Fibroblast of peridontal ligament (primary cell): ENCODE measurements around the gene LAGE3.
"Not testable (repeated sequence)": the region's sequence is repeated elsewhere in the genome, so short reads cannot be mapped to it uniquely, and the experiment has no call there.

ENCODE experiments used
- DNase-seq: peaks from one replicate; pipeline ENCODE4 v3.0.0-alpha.2; 2010; ENCODE audit errors: extremely low read depth

The LAGE3 gene

DNA sequence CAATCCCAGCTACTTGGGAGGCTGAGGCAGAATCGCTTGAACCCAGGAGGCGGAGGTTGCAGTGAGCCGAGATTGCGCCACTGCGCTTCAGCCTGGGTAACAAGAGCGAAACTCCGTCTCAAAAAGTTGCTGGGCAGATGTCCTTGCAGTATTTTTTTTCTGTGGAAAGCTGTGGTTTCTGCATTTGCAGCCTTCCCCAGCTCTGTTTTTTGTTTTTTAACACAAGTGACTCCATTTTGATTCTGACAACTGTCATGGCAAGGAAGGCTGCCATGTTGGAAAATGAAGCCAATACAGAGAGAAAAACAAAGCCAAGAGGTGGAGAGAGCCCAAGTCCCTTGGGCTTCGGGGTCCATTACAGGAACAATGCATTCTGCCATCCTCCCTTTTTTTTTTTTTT is 23.0 kb upstream of the LAGE3 start:
- no peak for DNase-seq

DNA sequence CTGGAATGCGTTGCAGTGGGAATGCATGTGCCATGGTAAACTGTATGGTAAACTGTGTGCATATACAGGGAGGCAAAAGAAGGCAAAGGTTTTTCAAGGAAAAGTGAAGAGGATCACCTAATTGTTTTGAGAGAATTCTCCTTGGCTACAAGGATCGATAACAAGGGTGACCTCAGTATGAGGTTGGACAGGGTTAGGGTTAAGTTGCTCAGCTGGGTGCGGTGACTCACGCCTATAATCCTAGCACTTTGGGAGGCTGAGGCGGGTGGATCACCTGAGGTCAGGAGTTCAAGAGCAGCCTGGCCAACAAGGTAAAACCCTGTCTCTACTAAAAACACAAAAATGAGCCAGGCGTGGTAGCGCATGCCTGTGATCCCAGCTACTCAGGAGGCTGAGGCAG is 22.3 kb upstream of the LAGE3 start:
- DNase-seq, result not testable (repeated sequence)

DNA sequence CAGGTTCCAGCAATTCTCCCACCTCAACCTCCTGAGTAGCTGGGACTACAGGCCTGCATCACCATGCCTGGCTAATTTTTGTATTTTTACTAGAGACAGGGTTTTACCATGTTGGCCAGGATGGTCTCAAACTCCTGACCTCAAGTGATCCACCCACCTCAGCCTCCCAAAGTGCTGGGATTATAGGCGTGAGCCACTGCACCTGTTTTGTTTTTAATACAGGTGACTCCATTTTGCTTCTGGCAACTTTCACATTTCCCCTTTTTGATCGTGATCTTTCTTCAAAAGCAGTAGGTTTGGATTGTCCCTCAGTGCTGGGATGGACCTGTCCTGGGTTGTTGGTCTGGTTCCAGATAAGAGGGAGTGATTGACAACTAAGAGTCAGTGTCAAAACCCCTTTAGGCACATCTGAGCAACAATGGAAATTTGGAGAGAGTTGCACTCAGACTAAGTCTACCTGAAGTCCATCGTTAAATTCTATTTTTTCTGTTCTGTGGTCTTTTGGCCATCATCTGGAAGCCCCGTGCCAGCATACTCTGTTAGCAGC is 17.6 kb upstream of the LAGE3 start:
- not testable (repeated sequence) for DNase-seq

DNA sequence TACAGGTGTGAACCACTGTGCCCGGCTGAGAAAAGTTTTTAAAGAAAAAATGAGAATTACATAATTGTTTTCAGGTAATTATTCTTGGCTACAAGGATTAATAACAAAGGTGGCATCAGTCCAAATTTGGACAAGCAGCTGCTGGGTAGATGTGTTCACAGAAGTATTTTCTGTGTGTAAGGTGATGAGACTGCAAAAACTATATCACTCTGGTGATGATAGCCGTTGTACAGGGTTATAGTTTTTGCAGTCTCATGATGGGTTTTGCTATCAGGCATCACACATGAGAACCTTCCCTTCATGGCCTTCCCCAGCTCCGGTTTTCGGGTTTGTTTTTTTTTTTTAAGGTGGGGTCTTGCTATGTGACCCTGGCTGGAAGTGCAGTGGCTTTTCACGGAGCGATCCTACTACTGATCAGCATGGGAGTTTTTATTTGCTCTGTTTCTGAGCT is 16.4 kb upstream of the LAGE3 start:
- no peak for DNase-seq

GRCh38 chrX:154494715-154495114 is 15.6 kb upstream of the LAGE3 start:
- DNase-seq, result no peak

DNA sequence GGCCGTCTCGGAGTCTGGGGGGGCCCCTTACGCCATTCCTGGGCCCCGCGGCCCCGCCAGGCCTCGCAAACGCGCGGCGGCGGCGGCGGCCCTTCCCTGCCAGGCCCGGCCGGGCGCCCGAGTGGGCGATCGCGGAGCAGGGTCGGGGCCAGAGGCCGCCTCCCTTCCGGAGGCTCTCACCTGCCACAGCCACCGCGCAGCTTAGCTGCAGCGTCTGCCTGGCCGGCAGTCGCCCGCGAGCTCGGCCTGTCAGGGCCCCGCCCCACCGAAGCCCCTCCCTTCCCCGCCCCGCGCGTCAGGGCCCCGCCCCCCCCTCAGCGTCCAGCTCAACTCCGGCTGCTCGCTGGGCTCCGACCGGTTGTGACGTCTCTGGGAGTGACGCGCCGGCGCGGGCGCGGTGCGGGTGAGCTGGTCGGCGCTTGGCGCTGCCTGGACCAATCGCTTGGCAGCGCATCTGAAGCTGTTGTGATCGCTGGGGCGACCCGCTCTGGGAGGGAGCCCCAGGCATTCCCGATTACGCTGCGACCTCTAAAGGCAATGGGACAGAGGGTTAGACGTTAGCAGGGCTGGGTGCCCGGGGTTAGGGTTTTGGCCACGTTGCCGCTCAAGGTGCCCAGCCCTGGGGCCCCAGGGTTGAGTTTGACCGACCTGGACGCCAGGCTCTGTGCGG is 11.5 kb upstream of the LAGE3 start, which contains the start of gene SLC10A3:
SLC10A3 (minus strand) TSS at position 216 of the 670 bp plus-strand sequence. CDS start 1,689 bp downstream, outside the sequence.
- DNase-seq, result peak; percentile 88

- peak; percentile 53 for DNase-seq
Observed at GRCh38 chrX:154490021-154490413, 10.9 kb upstream of the LAGE3 start.

DNA sequence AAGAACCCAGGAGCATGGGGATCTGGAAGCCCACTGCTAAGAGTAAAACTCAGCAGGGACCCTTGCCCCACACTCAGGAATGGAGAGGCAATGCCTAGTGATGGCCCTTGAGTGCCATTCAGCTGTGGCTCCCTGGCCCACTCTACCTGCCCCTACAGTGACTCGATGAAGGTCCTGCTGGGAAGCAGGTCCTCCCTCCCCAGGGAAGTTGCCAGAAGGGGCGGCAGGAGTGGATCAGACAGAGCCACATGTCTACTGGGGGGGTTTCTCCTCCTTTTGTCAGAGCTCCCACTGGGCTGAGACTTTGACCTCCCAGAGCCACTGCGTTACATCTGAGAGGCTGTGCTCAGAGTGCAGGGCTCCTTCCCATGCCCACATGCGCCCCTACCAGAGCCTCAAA is 10.1 kb upstream of the LAGE3 start:
- no peak for DNase-seq

DNA sequence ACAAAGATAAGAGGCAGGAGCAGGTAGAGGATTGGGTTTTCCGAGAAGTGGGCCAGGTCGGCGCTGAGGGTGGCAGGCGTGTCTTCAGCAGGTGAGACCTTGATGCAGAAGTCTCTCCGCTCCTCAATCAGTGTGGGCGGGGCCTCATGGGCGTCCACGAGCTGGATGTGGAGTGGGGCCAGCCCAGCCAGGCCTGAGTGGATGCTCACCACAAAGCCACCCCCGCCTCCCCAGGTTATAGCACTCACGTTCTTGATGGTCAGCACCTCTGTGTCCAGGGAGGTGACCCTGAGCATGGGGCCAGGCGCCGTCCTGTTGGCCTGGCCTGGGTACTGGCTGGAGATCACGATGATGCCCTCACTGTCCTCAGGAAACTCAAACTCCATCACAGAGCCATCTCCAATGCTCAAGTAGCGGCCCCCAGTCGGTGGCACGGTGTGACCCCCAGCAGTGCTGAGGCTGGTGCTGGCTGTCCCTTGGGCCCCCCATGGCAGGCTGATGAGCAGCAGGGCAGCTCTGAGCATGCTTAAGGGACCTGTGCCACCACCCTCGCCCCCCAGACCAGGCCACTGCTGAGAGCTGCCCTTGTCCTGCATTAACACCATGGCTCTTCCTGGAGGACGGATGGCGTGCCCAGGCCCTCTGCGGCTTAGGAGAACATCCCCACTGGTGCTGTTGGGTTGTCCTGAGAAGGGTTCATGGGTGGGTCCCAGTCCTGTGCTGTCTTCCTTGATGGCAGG is 9.4 kb upstream of the LAGE3 start:
- DNase-seq, result no peak

DNA sequence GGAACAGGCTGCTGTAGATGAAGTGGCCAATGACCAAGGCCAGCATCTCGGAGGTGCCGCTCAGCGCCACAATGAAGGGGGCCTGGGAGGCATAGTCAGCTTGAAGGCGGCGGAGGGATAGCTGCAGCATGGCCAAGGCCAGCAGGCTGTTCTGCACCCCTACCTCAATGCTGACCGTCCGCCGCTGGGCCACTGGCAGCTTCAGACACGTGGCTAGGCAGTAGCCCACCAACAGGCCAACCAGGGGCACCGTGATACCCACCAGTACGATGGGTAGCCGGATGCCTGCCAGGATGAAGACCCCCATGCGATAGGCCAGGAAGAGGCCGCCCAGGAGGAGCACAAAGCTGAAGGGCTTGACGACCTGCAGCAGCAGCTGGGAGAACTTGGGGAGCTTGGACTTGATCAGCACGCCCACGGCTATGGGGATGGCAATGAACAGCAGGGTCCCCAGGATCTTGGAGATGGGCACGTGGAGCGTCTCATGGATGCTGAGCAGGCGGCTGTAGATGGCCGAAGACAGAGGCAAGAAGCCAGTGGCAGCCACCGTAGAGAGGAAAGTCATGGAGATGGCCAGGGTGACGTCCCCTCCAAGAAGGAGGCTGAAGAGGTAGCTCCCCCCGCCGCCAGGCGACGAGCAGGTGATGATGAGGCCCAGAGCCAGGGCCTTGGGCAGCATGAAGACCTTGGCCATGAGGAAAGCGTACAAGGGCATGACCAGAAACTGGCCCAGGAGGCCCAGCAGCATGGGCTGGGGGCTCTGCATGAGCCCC is 8.6 kb upstream of the LAGE3 start:
- DNase-seq, result no peak

GRCh38 chrX:154486396-154487207 is 7.5 kb upstream of the LAGE3 start, which contains the start of gene UBL4A:
Gene UBL4A, minus strand, starts transcription at chrX:154486615. Its CDS starts 31 bp downstream, at chrX:154486584.
- DNase-seq, result no peak

- no peak for DNase-seq
Observed at GRCh38 chrX:154486052-154486395, 6.9 kb upstream of the LAGE3 start.

GRCh38 chrX:154485150-154486051 is 6.3 kb upstream of the LAGE3 start:
- no peak for DNase-seq

DNA sequence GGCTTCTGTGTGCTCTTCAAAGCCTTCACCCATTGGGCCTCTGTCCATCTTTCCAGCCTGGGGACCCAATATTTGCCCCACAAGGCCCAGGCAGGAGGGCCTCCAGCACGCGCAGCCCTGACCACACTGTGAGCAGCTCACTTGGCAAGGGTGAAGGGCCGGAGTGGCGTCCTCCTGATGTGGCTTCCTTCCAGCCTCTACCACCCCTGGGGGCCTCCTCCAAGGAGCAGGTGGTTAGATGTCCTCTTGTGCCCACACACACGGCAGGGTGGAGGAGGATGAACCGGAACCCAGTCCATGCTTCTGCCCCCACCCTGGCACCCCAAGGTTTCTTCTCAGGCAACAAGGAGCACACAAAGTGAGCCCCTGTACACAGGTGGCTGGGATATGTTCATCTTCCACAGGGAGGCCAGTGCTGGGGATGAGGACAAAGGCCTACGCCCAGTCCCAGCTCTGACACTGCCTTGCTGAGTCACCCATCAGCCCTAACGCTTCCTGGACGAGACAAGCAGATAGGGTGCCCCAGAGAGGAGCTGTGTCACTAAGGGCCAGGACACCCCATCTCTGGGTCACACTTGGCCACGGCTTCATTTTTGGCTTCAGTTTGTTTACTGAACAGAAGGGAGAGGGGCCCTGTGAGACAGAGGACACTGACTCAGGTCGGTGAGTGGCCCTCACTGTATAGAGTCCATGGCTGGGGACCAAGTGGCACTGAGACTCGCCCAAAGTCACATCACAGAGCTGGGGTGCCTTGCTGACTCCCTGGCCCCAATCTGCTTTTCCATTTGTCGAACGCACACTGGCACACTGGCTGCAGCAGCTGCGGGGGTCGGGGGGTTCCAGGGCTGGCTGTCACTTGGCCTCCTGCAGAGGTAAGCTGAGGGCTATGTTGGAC is 5.4 kb upstream of the LAGE3 start:
- DNase-seq, result no peak

DNA sequence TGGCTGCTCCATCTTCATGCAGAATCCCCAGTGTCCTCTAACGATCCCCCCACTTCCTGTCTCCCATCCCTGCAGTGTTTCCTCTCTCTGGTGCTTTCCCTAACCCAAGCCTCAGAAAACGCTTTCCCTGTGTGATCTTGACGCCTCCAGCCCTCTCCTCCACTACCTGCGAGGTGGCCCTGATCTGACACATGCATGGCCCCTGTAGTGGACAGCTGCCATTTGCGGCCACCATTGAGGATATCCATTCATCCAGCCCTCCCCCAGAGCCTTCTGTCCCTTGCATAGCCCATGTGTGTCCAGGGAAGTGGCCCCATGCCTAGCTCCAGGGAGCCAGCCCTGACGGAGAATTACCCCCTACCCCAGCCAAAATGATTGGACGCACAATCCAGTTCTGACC is 4.2 kb upstream of the LAGE3 start:
- no peak for DNase-seq

- DNase-seq, result no peak
Observed at GRCh38 chrX:154482786-154483185, 3.7 kb upstream of the LAGE3 start.

GRCh38 chrX:154481911-154482601 is 3.0 kb upstream of the LAGE3 start:
- no peak for DNase-seq

GRCh38 chrX:154481195-154481594 is 2.1 kb upstream of the LAGE3 start:
- no peak for DNase-seq
